Naive B cell (primary cell): ENCODE data around the gene KCNQ1. TPM values are rescaled to one million over a fixed set of nuclear protein-coding genes. Genes with fewer than 3 reads are reported as not detected.
A peak's percentile ranks its signal among the peaks of the same experiment; 100 is the strongest.

Experiments
- ATAC-seq, 2 donors: fragments of 150-1000 bp; cut with Tn5 transposase; 2 replicates each; pipeline ENCODE4 v1.10.0; 2021; ENCODE audit warnings: low read depth in 2 of 2, mild to moderate bottlenecking in 2 of 2, moderate library complexity in 2 of 2
- DNase-seq: peaks from one replicate; pipeline ENCODE4 v3.0.0; 2022
- H3K27ac Mint-ChIP-seq, 6 donors: one replicate each; pipeline ENCODE4 v1.8.0; 2020 to 2022; ENCODE audit warnings: mild to moderate bottlenecking in 6 of 6, mixed read lengths in 6 of 6, moderate library complexity in 5 of 6, inconsistent platforms in 2 of 6
- H3K27me3 Mint-ChIP-seq, 3 donors: one replicate each; pipeline ENCODE4 v1.8.0; 2021 to 2022; ENCODE audit warnings: mixed read lengths in 3 of 3, mild to moderate bottlenecking in 1 of 3
- H3K36me3 Mint-ChIP-seq, 2 donors: one replicate each; pipeline ENCODE4 v1.8.0; 2020 to 2022; ENCODE audit warnings: mixed read lengths in 2 of 2, inconsistent platforms in 1 of 2, mild to moderate bottlenecking in 1 of 2
- H3K4me1 Mint-ChIP-seq, 3 donors: one replicate each; pipeline ENCODE4 v1.8.0; 2020 to 2022; ENCODE audit warnings: mixed read lengths in 3 of 3, inconsistent platforms in 1 of 3, mild to moderate bottlenecking in 1 of 3, moderate library complexity in 1 of 3
- H3K4me3 Mint-ChIP-seq, 8 donors: one replicate each; pipeline ENCODE4 v1.8.0; 2020 to 2022; ENCODE audit warnings: mild to moderate bottlenecking in 8 of 8, mixed read lengths in 8 of 8, moderate library complexity in 8 of 8, inconsistent platforms in 2 of 8
- H3K9me3 Mint-ChIP-seq, 7 donors: one replicate each; pipeline ENCODE4 v1.8.0; 2020 to 2022; ENCODE audit warnings: mixed read lengths in 7 of 7, mild to moderate bottlenecking in 5 of 7, inconsistent platforms in 2 of 7, moderate library complexity in 1 of 7
- polyA plus RNA-seq, 6 donors: library from polyadenylated mRNA; unstranded; fragments of 300-500 nt; fragmentation: Illumina TruSeq; gene quantifications; one replicate each; pipeline ENCODE4 v1.2.3, GENCODE V29; 2021; ENCODE audit warnings: low read depth in 6 of 6

The KCNQ1 gene
- polyA plus RNA-seq, 6 donors from 2014 or later, result 9.3 to 22.6 (median 10.3) TPM

GRCh38 chr11:2883979-2884815, 439.4 kb downstream of the KCNQ1 start:
- Mint-ChIP-seq H3K4me3 (peak overlapping the region; percentile 15 to 82 (median 72)), H3K36me3 (no peaks in the 10 kb centered on the region), H3K27me3 (peaks cover 11 to 30% (median 21%) of the 10 kb centered on the region in 3 donors), H3K9me3 (no peaks in the 10 kb centered on the region), H3K27ac (no peak overlapping the region), H3K4me1 (peaks cover 7 to 20% (median 15%) of the 10 kb centered on the region in 3 donors)
- no peak for ATAC-seq
- no peak for DNase-seq

DNA sequence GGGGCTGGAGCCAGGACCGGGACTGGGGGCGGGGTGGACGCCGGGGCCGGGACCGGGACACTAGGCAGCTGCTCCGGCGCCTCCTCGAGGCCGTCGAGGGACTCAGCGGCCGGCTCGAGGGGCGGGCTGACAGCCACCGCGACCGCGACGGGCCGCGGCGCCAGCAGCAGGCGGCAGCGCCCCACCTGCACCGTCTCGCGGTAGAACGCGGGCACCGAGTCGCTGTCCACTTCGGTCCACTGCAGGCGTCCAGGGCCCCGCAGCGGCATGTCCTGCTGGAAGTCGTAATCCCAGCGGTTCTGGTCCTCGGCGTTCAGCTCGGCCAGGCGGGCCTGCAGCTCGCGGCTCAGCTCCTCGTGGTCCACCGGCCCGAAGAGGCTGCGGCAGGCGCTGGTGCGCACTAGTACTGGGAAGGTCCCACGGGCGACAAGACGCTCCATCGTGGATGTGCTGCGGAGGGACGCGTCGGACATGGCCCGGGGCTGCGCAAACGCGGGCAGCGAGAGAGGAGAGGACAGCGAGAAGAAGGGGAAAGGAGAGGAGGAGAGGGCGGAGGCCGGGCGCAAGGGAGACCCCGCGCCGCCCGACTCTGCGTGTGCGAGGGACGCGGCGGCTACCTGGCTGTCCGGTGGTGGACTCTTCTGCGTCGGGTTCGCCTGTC, 440.3 kb downstream of the KCNQ1 start:
- Mint-ChIP-seq H3K9me3 (no peaks in the 10 kb centered on the region), H3K27ac (peak overlapping the region in 1 of 6 donors; percentile 65), H3K36me3 (no peaks in the 10 kb centered on the region), H3K4me1 (peaks cover 7 to 20% (median 15%) of the 10 kb centered on the region in 3 donors), H3K27me3 (peaks cover 4 to 29% (median 21%) of the 10 kb centered on the region in 3 donors), H3K4me3 (peak overlapping the region; percentile 78 to 95 (median 89))
- ATAC-seq, result peak; percentile 3 to 30
- peak; percentile 33 for DNase-seq

GRCh38 chr11:2885678-2886081, 440.9 kb downstream of the KCNQ1 start, which contains the start of gene CDKN1C:
CDKN1C (minus strand) TSS chr11:2885775; CDS start chr11:2885456, 319 bp downstream.
- ATAC-seq (peak; percentile 87 to 88), DNase-seq (peak; percentile 83)
- no peaks in the 10 kb centered on the region for H3K9me3 Mint-ChIP-seq
- H3K27me3 Mint-ChIP-seq, result peaks cover 4 to 25% (median 17%) of the 10 kb centered on the region in 3 donors
- H3K36me3 Mint-ChIP-seq, result no peaks in the 10 kb centered on the region
- peak within 1 kb of the TSS in 2 of 6 donors; percentile 68 to 93 for H3K27ac Mint-ChIP-seq
- peak within 1 kb of the TSS; percentile 78 to 95 (median 89) for H3K4me3 Mint-ChIP-seq
- H3K4me1 Mint-ChIP-seq, result peaks cover 7 to 20% (median 15%) of the 10 kb centered on the region in 3 donors

DNA sequence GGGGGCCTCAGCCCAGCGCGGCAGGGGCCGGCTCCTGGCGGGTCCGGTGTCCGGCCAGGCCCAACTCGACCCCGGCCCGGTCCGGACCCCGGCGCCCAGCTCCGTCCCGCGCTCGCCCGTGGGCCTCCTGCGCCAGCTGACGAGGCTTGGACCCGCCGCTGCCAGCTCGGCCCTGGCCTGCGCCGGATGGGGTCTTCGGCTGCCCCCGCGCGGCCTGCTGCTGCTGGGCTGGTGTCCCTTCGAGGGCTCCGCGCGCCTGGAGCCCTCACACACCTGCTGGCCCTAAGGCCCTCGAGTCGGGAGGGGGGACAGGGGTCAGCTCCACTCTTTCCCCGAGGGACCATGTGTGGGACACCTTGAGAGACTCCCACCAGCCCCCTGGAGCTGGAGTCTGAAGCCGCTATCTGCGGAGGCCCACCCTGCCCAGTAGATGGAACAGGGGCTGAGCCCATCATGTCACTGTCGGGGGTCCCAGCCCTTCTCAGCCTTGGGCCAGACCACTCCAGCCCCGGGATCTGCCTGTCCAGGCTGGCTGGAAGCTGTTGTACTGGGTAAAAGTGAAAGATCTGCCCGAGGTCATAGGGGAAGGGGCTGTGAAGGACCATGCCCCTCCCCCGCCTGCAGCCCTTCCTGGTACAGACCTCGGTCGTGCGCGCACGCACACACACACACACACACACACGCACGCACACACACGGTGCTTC, 441.5 kb downstream of the KCNQ1 start:
- Mint-ChIP-seq H3K36me3 (no peaks in the 10 kb centered on the region), H3K4me1 (peaks cover 7 to 20% (median 15%) of the 10 kb centered on the region in 3 donors), H3K4me3 (peak overlapping the region; percentile 56 to 90 (median 70)), H3K9me3 (no peaks in the 10 kb centered on the region), H3K27me3 (peaks cover 4 to 19% (median 12%) of the 10 kb centered on the region in 3 donors), H3K27ac (peak overlapping the region in 3 of 6 donors; percentile 43 to 93 (median 68))
- DNase-seq (peak; percentile 30), ATAC-seq (no peak)

- Mint-ChIP-seq H3K27ac (peak overlapping the region in 3 of 6 donors; percentile 43 to 93 (median 68)), H3K36me3 (no peaks in the 10 kb centered on the region), H3K4me3 (peak overlapping the region; percentile 56 to 90 (median 71)), H3K4me1 (peaks cover 9 to 24% (median 21%) of the 10 kb centered on the region in 3 donors), H3K9me3 (no peaks in the 10 kb centered on the region), H3K27me3 (peaks cover 4 to 19% (median 12%) of the 10 kb centered on the region in 3 donors)
- ATAC-seq, result no peak
- no peak for DNase-seq
Measured at GRCh38 chr11:2886936-2887335, 442.1 kb downstream of the KCNQ1 start.

DNA sequence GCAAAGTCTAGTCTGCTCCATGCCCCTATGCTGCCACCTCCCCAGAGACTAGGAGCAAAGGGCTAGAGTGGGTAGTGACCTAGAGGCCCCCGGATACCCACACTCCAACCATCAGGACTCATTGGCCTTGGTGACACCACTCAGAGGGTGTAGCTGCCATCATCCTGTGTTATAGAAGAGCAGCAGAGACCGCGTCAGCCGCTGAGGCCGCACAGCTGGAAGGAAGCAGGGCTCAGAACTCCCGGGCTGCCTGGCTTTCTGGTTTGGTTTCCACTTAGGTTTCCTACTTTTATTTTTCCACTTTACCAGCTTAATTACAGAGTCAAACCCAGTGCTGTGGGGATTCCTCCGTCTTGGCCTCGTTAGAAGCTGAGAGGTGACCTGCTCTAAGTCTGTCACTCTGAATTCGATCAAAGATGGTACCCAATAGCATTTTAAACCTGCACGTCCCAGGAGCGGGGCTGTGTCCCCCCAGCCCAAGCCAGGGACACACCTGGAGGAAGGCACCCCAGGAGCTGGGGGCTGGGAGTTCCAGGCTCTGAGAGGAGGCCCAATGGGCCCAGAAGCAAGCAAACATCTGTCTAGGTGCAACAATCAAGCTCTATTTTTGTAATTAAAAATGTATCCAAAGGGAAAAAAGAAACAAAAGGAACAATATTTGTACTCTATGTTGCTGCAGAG, 442.8 kb downstream of the KCNQ1 start:
- peak overlapping the region in 7 of 8 donors; percentile 26 to 90 (median 71) for H3K4me3 Mint-ChIP-seq
- no peaks in the 10 kb centered on the region for H3K36me3 Mint-ChIP-seq
- H3K9me3 Mint-ChIP-seq, result no peaks in the 10 kb centered on the region

DNA sequence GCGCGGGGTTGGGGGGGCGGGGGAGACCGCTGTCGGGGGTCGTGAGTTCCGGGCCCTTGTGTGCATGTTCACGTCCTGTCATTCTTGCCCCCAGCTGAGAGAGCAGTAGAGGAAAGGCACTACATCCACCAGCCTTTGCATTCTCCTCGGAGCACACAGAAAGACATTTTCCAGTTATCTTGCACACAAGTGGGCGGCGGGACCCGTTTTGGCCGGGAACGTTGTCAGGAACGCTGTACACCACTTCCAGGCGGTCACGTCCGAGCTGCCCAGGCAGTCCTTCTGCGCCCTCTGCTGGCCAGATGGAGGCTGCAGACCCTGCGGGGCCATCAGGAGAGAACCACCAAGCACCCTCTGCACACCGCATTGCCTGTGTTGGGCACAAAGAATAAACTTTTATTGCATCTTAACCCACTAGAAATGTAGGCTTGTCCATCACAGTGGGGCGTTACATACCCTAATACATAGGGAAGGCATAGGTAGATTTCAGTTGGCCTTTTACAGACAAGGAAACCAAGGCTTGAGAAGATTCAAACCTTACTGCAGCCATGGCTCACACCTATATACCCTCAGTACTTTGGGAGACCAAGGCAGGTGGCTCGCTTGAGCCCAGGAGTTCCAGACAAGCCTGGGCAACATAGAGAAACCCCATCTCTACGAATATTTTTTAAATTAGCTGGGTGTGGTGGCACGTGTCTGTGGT, 443.6 kb downstream of the KCNQ1 start:
- Mint-ChIP-seq H3K27me3 (peaks cover under 1 to 6% (median 2%) of the 10 kb centered on the region in 3 donors), H3K27ac (peak overlapping the region in 2 of 6 donors; percentile 53 to 56)

More for the DNA sequence above, 442.8 kb downstream of the KCNQ1 start:
- H3K27me3 Mint-ChIP-seq, result peaks cover 4 to 13% (median 9%) of the 10 kb centered on the region in 3 donors
- ATAC-seq (no peak), DNase-seq (no peak)
- peaks cover 12 to 27% (median 25%) of the 10 kb centered on the region in 3 donors for H3K4me1 Mint-ChIP-seq
- H3K27ac Mint-ChIP-seq, result peak overlapping the region in 1 of 6 donors; percentile 34

DNA sequence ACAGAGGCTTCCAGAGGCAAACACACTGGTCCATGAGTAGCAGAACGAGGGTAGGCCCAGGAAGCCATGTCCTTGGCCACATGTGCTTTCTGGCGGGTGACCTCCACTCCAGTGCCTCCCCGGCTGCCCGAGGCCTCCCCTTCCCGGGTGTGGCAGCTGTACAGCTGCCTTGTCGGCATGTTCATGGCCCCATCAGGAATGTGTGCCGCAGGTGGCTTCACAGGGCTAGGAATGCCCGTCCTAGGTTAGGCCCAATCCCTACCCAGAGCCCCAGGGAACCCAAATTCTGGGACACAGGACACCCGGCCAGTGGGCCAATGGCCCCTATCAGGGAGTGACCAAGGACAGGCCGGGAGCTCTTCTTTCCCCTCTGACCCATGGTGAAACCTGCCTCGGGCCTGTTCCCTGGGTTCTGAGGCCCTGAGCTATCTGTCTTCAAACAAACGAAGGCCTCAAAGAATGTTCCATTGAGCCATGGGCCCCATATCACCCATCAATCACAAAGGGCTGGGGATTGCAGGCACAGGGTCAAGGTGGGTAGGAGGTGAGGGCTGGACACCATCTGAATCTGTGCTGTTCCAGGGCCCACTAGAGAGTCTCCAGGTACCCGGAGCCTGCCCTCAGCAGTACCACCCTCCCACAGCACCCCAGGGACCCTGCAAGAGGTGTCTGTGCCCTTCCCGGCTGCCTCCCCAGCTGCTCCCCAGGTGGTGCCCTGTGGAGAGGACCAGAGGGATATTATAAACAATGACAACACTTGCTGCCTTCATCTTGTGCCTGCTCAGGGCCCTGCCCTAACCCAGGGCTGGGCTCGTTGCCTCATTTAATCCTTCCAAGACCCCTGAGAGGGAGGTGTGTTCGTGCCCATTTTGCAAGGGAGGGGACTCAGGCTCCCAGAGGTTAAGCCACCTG, 444.8 kb downstream of the KCNQ1 start:
- H3K36me3 Mint-ChIP-seq, result no peaks in the 10 kb centered on the region
- ATAC-seq, result no peak
- no peaks in the 10 kb centered on the region for H3K9me3 Mint-ChIP-seq
- no peak for DNase-seq
- peaks cover 0 to 5% (median 0%) of the 10 kb centered on the region in 3 donors for H3K27me3 Mint-ChIP-seq
- H3K4me3 Mint-ChIP-seq, result no peak overlapping the region
- H3K27ac Mint-ChIP-seq, result no peak overlapping the region
- peaks cover 13 to 22% (median 20%) of the 10 kb centered on the region in 3 donors for H3K4me1 Mint-ChIP-seq

More for the DNA sequence above, 443.6 kb downstream of the KCNQ1 start:
- H3K36me3 Mint-ChIP-seq, result no peaks in the 10 kb centered on the region
- peak overlapping the region in 1 of 8 donors; percentile 78 for H3K4me3 Mint-ChIP-seq
- no peaks in the 10 kb centered on the region for H3K9me3 Mint-ChIP-seq
- peaks cover 13 to 24% (median 20%) of the 10 kb centered on the region in 3 donors for H3K4me1 Mint-ChIP-seq
- DNase-seq (peak; percentile 77), ATAC-seq (peak; percentile 37)

DNA sequence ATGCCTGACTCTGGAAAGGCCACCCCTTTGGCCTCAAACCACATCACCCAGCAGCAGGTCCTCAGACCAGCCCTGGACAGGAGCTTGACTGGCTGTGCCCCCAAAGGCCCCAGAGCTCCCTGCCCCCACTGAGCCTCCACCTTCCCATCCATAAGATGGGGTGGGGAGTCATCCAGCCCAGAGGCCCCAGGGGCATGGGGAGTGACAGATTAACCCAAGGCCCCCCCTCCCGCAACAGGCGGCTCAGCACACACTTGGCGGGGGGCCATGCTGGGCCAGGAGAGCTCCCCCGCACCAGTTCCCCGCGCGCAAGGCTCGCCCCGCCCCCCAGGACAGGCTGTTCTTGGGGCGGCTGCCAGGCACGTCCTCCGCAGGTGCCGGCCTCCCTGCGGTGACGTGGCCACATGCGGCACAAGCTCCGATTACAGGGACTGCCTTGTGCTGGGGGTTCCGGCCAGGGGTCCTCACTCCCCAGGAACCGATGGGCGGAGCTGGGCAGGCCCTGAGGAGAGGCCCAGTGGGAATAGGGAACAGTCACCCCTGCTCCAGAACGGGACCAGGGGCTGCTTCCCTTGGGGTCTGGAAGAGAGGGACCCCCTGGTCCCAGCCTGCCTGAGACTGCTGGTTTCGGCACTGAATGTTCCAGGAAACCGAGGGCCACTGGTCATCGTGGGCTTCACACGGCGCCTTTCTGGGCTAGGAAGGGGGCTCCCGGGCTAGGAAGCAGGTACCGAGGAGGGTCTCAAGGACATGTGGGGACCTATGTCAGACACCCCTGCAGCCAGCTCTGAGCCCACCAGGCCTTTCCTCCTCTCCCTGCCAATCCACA, 445.9 kb downstream of the KCNQ1 start:
- no peak overlapping the region for H3K27ac Mint-ChIP-seq
- no peaks in the 10 kb centered on the region for H3K9me3 Mint-ChIP-seq
- peak overlapping the region in 1 of 8 donors; percentile 47 for H3K4me3 Mint-ChIP-seq

DNA sequence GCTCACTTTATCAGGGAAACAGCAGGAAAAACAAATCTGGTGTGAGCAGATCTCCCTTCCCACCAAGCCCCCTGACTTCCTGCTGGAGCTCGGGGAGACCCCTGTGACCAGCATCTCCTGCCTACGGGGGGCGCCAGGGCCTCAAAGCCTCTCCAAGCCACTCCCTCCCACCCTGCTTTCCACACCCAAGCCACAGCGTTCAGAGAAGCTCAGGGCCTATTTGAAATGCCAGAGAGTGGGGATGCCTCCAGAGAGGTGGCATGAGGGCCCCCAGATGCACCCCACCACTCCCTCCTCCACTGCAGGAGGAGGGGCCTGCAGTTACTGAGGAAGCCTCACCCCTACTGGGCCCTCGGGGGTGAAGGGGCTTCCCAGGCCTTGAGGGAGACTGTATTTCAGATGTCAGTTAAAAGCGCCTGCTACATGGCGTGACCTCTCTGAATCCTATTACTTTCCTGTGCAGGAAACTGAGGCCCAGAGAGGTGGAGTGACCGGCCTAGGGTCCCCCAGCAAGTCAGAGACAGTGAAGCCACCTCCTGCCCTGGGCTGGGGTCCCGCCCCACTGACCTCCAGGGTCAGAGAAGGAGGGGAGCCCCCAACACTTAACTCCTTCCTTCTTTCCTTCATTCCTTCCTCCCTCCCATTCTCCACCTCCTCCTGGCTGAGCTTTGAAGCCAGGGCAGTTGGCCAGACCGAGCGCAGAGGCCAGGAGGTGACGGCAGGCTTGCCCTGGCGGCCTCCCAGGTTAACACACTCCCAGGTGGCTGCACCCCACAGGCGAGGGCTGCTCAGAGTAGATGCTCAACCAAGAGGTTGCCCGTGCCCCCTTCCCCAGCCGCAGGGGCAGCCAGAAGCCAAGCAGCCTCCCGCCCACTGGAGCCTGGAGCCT, 446.8 kb downstream of the KCNQ1 start:
- Mint-ChIP-seq H3K9me3 (no peaks in the 10 kb centered on the region), H3K27ac (peak overlapping the region in 1 of 6 donors; percentile 79), H3K4me1 (peaks cover 9 to 21% (median 15%) of the 10 kb centered on the region in 3 donors), H3K4me3 (peak overlapping the region in 7 of 8 donors; percentile 65 to 85 (median 76)), H3K36me3 (no peaks in the 10 kb centered on the region), H3K27me3 (peaks cover 0 to 11% (median 0%) of the 10 kb centered on the region in 3 donors)
- DNase-seq (no peak), ATAC-seq (no peak)

More for the DNA sequence above, 445.9 kb downstream of the KCNQ1 start:
- Mint-ChIP-seq H3K4me1 (peaks cover 9 to 22% (median 15%) of the 10 kb centered on the region in 3 donors), H3K27me3 (peaks cover 0 to 5% (median 0%) of the 10 kb centered on the region in 3 donors), H3K36me3 (no peaks in the 10 kb centered on the region)
- ATAC-seq (no peak), DNase-seq (no peak)
